ENCODE results near the gene CIC.

Gene CIC

DNA sequence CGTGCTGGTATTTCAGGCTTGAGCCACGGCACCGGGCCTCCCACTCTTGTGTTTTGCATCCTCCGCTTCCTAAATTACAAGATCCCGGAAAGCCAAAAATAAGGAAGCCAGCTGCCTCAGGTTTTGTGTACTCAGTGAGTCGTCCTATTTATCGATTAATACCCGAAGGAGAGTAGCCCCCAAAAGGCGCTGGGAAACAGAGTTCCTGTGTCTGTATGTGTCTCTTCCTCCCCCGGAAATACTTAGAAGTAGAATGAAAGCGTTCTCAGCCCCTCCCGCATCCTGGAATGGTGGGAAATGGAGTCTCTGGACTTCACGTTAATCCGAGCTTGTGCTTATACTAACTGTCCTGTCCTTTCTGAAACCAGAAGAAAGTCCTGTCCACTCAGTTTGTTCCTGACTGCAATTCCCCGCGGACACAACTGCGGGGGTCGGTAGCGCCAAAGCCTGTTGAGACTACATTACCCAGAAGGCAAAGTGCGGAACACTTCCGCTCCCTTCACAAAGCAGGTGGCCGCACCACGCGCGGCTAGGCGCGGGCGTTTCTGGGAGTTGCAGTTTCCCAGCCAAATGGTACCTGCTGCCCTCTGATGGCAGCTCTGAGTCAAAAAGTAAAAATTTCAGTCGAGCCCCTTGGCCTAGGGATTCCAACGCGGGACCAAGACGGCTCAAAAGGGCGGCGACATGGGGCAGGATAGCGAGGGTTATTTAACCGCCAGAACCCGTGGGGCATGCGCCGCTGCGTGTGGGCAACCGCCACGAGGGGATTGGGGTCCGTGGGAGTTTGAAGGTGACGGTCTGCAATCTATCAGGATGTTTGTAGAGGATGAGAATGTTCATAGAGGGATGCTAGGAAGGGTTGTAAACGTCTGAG is 24.5 kb upstream of the CIC start:
- peak; percentile 86 to 87 for DNase-seq (ENCODE audit: low read depth in 2 of 2)

DNA sequence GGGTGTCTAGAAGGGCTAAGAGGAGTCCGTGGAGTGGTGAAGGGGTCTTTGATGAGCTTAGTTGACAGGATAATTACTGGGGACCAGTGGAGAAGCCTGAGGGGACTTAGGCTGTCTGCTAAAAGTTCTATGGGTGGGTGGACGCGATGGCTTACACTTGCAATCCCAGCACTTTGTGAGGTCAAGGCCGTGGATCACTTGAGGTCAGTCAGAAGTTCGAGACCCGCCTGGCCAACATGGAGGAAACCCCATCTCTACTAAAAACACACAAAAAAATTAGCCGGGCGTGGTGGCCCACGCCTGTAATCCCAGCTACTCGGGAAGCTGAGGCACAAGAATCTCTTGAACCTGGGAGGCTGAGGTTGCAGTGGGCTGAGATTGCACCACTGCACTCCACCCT is 23.8 kb upstream of the CIC start:
- DNase-seq (ENCODE audit: low read depth in 2 of 2), result no peak

DNA sequence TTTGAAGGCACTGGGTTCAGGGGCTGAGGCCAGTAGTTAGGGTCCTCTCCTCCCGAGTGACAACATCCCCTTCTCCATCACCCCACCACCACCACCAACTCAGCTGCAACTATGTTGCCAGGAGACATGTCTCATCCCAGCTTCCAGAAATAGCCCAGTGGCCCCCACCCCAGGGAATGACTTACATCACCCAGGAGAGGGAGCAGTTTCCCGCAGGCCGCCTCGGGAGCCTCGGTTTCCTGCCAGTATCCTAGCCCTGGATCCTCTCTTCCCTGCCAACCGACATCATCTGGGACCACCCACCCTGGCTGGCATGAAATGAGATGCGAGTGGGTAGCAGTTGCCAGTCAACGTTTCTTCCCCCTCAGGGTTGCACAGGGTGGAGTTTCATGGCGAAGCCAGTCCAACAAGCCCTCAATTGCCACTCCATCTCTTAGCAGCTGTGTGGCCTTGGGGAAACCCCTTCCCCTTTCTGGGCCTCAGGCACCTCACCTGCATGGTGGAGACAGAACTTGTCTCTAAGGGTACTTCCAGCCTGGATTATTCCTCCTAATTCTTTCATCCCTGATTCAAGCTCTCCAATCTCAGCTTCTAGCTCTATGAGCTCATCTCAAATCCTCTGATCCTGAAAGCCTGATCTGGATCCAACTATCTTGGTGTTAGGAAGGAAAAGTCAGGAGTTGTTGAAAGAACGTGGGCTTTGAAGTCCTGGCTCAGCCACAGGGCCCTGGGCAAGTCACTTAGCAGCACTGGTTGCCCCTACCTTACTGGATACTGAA is 22.7 kb upstream of the CIC start:
- no peak for DNase-seq (ENCODE audit: low read depth in 2 of 2)

DNA sequence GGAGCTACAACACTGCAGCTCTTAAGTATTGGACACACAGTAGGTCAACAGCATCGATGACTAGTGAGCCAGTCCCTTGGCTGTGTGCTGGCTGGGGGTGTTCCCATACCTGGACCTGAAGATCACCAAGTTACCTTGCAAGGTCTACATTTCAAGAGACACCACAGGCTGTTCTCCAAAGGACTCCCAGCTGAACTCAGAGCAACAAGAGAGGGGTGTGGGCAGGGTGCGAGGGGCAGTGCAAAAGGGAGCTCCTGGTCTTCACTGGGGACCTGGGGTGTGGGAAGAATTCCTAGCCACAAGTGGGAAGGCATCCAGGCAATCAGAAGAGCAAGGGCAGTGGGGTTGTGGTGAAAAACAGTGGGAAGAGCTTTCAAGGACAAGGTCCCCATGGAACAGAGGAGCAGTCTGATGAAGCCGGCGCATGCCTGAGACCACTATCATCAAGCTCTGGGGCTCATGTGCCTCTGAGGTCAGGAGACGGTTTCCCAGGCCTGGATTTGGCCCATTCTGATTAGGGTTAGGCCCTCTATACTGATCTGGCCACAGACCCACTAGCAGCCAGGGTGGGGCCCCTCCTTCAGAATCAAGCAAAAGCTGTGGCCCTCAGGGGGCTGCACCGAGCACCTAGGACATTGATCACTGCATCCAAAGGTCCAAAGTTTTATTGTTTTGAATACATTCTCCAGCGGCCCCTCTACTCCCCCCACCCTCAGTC is 22.0 kb upstream of the CIC start:
- DNase-seq (ENCODE audit: low read depth in 2 of 2), result no peak

DNA sequence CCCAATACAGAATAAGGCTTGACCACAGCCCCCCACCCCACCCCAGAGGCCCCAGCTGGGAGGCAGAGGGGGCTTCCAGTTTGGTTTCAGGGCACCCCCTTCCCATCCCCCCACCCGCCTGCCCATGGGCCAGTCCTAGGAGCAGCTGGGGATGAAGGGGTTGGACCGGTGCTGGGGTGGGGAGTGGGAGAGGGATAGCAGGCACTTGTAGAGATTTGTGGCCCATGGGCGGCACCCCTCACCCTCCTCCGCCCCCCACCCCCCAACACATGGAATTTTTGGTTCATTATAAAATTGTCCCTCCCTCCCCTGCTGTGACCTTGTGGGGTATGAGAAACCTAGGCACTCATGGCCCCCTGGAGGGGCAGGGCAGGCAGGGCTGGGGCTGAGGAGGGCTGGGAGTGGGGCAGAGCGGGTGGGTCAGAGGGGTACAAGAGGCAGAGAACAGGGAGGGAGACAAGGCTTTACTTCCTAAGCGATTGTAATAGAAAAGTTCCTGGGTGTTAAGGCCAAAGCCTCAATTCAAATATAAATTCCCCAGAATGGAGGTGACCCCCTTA is 21.3 kb upstream of the CIC start:
- DNase-seq (ENCODE audit: low read depth in 2 of 2), result no peak

DNA sequence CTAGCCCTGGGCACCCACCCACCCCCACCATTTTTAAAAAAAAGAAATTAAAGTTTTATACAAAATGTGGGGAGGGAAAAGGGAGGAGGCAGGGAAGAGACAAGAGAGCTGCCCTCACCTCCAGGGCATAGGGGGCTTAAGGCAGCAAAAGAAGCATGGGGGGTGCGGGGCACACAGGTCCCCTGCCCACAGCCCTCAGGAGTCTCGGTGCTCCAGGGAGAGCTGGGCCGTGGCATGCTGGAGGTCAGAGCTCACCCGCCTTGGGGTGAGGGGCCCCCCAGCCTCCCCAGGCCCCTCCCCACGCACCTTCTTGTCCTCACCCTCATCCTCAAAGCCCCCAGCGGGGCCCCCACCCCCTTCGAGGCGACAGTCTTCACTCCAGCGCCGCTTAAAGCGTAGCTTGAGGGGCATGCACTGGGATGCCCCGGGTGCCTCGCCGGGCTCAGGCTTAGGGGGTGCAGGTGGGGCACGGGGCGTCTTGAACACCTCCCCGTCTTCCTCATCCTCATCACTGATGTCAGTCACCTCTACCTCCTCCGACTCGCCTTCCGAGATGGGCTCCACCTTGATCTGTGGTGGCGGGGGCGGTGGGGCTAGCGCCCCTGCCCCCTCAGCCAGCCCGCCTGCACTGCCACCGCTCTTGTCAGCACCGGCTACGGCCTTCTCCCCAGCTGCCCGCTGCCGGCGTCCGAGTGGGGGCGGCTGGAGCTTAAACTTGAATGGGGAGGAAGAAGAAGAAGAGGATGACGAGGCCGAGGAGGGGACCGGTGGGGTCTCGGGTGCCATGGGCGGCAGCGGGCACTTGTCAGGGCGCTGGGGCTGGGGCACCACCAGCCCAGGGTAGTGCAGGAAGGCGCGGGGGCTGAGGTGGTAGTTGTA is 20.5 kb upstream of the CIC start:
- DNase-seq (ENCODE audit: low read depth in 2 of 2), result no peak

DNA sequence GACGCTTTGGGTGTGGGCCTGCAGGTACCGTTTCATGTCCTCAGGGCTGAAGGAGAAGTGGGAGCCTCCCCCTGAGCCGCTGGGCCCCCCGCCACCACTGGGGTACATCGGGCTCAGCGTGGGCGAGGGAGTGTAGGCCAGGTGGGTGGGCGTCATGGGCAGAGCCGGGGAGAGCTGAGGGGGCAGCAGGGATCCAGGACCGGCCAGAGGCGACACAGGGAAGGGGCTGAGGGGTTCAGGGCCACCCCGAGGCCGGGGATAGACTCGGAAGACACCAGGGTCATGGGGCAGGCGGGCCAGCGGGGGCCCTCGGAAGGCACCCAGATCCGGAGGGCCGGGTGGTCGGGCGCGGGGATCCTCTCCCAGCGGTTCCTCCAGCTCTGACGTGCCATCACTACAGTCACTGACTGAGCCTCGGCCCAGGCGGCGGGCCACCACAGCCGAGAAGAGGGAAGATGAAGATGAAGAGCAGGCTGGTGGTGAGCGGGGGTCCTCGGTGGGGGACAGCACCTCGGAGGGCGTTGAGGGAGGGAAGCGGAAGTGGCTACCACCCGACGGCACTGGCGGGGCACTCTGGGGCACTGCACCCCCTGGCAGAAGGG is 19.8 kb upstream of the CIC start:
- DNase-seq (ENCODE audit: low read depth in 2 of 2), result no peak

DNA sequence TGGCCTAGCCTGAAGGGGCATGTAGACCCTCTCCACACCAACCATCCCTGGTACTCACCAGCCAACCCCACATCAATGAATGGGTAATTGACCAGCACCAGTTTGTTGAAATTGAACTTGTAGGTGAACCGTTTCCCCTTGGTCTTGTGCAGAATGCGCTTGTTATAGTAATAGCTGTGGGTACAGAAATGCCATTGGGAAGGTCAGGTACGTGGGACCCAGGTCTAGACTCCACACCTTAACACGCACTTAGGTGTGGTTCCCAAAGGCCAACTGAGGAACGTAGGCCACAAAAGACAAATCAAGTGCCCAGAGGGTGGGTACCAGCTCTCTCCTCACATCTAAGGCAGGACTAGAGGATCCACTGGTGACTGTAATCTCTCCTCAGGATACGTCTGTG is 19.3 kb upstream of the CIC start:
- no peak for DNase-seq (ENCODE audit: low read depth in 2 of 2)

DNA sequence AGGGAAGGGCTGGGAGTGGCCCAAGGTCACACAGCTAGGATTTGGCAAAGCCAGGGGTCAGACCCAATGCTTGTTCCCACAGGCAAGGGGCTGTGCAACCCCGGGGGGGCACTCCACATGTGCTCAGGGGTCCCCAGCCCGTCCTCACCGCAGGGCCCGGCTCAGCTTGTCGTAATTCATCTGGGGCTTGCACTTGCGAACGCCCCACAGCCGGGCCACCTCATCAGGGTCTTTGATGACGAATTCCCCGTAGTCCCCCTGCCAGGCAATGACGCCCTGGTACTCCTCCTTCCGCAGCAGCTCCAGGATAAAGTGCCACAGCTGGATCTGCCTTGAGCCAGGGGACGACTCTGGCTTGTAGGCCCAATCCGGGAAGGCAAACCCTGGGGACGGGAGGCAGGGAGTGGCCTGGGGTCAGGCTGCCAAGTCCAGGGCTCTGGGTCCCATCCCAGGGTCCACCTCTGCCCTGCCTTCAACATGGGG is 18.8 kb upstream of the CIC start:
- DNase-seq (ENCODE audit: low read depth in 2 of 2), result no peak

DNA sequence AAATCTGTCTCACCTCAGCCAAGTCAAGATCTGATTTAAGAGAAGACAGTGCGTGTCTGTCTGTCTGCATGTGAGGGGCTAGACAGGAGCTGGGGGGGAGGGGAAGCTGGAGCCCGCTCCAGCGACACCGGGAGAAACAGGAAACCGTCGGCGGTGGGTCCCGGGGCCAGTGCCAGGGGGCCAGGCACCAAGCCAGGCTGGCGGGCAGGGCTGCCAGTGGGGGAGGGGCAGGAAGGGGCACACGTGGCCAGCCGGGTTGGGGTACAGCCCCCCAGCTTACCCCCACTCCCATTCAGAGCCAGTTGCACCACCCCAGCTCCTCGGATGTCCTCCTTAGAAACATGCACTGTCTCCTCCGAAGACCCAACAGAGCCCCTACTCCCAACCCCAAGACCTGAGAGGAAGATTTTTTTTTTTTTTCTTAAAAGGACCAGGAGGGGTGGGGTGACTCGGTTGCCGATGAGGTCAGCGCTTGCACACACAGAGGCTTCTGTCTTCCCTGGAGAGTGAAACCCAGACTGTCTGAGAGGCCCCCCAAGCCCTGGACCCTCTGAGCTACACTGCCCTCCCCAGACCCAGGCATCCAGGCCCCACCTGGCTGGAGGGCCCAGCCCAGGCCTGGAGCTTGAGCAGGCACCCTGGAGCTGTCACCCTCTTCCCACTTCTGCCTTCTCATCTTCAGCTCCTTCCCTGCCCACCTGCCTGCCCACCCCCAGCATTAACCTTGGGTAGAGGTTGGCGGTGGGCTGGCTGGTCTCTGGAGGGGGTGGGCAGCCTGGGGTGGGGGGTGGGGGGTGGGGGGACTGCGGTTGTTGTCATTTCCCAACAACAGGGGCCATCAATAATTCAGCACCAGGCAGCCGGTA is 18.2 kb upstream of the CIC start:
- DNase-seq (ENCODE audit: low read depth in 2 of 2), result no peak

DNA sequence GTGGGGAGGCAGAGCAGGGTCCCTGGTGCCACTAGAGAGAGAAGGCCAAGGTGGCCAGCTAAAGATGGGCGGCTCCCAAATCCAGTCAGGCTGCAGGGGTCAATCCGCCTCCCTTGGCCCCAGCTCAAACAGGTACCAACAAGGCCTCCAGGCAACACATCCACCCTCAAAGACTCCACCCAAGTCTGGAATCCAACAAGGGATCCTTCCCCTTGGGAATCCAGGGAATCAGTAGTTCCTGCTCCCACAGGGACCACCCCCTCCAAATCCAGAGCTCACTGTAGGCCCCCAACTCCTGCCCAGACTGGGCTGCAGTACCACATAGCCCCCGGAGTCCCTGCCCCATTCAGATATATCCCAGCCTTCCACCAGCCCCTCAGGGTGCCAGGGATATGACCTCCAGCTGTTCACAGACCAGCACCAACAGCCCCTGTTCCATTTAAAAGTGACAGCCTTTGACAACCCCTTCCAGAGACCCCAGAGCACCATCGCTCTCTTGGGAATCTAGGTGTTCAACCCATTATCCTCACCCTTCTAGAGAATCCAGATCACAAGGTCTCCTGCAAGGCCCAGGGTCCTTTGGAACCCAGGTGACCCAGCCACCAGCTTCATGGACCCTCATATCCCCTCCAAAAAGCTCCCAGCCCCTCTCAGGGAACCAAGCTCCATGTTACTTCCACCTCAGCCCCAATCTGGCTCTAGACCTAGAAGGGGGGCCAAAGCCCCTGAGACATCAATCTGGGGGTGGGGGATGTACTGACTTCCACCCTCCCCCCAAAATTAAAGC is 17.3 kb upstream of the CIC start:
- no peak for DNase-seq (ENCODE audit: low read depth in 2 of 2)

DNA sequence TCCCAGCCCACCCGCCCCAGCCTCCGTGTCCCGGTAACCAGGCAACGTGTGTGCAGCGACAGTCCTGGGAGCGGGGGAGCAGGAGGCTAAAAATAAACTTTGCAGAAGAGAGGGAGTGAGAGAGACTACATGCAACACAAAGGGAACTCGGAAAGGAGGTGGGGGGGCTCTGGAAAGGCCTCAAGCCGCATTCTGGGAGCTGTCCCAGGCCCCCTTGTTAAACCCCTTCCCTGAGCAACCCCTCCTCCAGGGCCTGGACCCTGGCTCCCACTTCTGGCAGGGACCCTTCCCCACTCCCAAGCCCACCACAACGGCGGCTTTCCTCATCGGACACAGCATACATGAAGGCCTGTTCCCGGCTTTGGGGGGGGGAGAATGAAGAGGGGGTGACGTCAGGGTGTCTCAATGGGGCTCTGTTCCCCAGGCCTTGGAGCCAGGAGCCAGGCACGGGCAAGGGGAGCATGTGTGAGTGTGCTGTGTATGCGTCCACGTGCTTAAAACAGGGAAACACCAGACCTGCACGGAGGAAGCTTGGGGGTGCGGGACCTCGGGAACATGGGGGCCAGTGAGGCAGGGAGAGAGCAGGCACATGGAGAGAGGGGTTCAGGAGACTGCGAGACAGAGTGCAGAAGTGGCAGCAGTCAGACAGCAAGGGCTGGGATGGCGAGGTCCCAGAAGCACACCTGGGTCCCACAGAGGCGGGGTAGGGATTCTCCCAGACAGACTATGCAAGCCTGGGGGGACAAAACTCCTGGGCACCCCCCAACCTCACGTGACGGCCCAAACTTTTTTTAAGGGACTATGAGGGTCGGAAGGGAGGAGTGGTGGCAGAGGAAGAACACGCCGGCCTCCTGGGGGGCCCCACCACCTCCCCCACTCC is 16.4 kb upstream of the CIC start:
- no peak for DNase-seq (ENCODE audit: low read depth in 2 of 2)

DNA sequence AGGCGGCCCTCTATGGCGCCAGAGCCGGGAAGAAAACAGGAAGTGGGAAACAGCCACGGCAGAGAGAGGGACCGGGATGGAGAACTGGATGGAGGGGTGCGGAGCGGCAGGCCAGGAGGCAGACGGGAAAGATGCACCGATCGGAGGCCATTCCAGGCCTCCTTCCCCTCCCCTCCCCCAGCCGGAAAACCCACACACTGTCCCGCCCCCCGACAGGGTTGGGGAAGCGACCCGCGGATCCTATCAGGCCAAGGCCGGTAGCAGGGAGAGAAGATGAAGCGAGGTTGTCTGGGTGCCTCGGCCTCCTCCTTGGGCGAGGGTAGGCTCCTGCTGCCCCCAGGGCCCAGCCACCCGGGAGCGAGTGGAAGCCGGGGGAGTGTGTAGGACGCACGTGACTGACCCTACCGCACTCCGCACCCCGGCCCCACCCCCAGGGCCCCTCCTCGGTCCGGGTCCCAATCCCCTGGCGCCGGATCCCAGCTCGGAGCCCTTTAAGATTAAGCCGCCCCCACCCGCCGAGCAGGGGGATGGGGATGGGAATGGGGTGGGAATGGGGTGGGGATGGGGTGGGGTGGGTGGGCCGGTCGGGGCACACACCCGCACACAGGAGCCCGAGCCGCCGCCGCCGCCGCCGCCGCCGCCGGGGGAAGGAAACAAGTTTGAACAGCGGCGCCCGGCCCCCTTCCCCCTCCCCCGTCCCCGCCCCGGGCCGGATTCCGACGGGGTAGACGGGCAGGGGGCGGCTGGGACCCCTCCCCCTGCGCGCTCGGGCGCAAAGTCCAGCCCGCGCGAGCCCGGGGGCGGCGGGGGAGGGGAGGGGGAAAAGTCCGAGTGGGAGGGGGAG is 15.6 kb upstream of the CIC start:
- peak in 1 of 2 experiments; percentile 67 for DNase-seq (ENCODE audit: low read depth in 2 of 2)

DNA sequence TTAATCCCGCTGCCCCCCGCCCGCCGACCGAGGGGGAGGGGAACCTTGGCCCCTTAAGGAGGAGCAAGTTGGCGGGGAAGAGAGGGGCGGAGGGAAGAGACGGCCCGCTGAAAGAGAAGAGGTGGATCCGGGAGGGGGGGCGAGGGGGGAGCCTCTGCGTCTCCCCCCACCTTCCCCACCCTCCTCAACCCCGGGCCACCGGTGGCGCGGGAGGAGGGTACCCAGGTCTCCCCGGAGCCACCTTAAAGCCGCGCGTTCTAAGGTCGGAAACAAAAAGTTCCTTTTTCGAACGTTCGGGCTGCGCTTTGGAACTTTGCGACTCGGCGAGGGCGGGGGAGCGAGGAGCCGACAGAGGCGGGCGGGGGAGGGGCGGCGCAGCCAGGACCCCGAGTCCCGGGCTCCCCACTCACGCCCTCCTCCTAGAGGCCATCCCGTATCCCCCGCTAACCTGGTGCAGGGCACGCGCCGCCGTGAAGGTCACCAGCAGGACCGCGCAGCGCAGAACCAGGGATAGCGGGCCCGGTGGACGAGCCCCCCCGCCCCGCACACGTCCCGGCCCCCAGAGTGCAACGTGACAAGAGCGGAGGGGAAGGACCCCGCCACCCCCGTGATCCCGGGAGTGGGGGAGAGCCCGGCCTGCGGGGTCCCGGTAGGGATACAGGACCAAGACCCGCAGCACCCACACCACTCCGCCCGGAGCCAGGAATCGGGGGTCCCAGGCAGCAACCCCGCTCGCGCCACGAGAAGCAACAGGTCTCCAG is 14.8 kb upstream of the CIC start:
- peak; percentile 55 to 69 for DNase-seq (ENCODE audit: low read depth in 2 of 2)

DNA sequence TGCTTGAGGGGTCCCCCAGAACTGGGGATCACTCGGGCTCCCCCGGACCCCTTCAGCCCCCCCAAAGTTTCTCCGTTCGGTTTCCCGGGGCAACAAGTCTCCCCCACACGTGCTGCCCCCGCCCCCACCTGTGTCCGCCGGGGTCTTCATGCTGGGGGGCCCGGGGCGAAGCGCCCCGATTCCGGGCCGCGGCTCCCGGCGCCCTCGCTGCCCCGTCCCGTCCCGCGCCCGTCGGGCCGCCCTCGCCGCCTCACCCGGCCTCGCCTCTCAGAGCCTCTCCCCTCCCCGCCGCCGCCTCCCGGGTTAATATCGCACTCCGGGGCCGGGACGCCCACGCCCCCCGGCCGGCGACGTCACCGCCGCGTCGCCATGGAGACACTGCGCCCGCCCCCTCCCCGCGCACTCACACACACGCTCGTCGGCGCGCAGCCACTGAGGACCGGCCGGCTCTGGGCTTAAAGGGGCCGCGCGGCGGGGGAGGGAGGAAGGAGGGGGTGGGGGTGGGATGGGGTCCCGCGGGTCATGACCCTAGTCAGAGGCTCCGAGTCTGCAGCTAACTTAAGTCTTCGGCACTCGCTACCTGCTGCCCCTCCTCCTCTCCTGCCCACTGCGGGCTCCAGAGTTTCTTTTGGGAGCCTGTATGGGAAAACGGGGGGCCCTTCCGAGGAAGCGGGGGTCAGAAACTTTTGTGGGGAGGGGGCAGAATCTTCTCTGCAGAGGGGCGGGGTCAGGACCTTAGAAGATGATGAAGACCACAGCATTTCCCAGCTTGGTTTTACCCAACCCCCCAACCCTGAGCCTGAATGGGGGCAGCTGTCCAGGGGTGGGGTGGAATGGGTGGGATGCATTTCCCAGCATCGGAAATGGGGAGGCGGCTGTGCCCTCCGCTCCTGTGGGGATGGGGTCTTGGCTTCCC is 13.9 kb upstream of the CIC start, which contains the start of gene ERF:
Gene ERF (minus strand): TSS at position 279 of the 916 bp plus-strand sequence. CDS start 129 bp downstream, at position 150.
- DNase-seq (ENCODE audit: low read depth in 2 of 2), result peak; percentile 86 to 87
